A673 (cell line): ENCODE data around the gene KRT27.

ENCODE experiments used
- EZH2 ChIP-seq: fragments of 200-600 bp; sonication (generic); IDR thresholded peaks from 2 replicates; pipeline ENCODE4 v1.6.1; 2017; ENCODE audit warnings: borderline replicate concordance, low read depth, mild to moderate bottlenecking, mixed read lengths, antibody characterized with exemption, low read length; ENCODE audit not compliant: poor library complexity, severe bottlenecking
- TF ChIP-seq, protein P1 (sequence below): fragments of 300-800, 200-600 bp; sonication (generic); conservative IDR thresholded peaks from 2 replicates; pipeline ENCODE4 v1.5.1; 2017; ENCODE audit warnings: low read depth, mild to moderate bottlenecking, antibody characterized with exemption, low read length, moderate library complexity, mixed read lengths

DNA sequence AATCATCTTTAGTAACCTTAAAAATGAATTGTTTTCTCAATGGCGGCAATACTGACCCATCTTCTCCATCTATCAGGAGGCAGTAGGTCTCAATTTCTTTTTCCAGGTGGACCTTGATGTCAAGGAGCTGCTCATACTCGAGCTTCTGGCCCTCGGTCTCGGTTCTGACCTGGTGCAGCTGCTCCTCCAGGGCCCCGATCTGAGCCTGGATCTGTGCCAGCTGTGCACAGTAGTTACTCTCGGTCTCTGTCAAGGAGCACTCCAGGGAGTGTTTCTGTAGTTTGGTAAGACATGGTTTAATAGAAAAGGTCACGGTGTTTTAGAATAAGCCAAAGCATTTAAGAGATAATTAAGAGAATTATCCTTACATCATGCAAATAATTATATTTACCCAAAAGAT, 4.9 kb downstream of the KRT27 start:
- TF ChIP-seq, protein P1, sequence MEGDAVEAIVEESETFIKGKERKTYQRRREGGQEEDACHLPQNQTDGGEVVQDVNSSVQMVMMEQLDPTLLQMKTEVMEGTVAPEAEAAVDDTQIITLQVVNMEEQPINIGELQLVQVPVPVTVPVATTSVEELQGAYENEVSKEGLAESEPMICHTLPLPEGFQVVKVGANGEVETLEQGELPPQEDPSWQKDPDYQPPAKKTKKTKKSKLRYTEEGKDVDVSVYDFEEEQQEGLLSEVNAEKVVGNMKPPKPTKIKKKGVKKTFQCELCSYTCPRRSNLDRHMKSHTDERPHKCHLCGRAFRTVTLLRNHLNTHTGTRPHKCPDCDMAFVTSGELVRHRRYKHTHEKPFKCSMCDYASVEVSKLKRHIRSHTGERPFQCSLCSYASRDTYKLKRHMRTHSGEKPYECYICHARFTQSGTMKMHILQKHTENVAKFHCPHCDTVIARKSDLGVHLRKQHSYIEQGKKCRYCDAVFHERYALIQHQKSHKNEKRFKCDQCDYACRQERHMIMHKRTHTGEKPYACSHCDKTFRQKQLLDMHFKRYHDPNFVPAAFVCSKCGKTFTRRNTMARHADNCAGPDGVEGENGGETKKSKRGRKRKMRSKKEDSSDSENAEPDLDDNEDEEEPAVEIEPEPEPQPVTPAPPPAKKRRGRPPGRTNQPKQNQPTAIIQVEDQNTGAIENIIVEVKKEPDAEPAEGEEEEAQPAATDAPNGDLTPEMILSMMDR = no peak
- no peak for TF ChIP-seq EZH2
